Stimulated activated CD4-positive, alpha-beta T cell treated with anti-CD3 and anti-CD28 coated beads, Interleukin-4, amount 100 ng/mL, for 1 hour (primary cell): ENCODE data around the gene ITGA3.

Experiments
- DNase-seq: peaks from one replicate; pipeline ENCODE4 v3.0.0-alpha.2; 2020

ITGA3 gene

GRCh38 chr17:50132104-50132794 lies 76.3 kb downstream of the ITGA3 start:
- DNase-seq: no peak

DNA sequence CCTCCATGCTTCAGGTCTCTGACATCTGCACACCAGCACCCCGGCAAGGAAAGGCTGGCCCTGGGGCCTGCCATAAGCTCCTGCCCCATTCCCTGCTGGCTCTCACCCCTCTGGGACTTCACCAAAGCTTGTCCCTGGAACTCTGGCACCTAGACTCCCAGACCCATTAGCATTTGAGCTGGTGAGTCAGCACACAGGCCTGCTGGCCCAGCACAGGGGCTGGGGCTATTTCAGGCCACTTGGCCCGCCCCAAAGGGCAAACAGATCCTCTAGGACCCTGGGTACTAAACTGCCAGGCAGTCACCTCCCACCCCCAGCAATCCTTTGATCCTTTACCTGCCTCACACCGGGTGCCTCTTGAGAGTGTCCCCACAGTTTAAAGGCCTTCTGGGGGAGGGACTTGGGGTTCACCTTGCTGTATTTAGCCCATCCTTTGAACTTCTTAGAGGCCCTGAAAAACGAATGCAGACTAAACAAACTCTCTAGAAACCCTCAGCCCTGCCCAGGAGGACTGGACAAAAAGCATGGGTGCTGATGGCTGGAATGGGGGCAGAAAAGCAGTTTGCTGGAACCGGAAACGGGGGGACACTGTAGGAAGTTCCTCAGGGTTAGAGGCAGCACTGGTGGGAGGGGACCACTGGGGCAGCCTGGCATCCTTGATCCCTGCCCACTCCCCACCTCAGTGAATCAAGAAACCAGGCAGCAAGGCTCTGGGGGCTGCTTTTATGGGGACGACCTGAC lies 77.3 kb downstream of the ITGA3 start:
- no peak for DNase-seq

DNA sequence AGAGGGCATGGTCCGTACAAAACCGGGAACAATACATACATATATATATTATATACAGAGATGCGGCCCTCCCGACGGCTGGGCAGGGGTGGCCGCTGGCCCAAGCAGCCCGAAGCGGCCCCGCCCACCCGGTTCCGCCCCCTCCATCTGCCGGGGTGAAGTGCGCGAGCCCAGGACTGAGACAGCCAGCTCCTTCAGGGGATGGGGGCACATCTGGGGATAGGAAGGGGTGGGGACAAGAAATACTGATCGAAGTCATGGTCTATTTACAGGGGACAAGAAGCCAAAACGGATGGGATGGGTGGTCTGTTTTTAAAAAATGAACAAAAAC lies 77.8 kb downstream of the ITGA3 start:
- DNase-seq: no peak

DNA sequence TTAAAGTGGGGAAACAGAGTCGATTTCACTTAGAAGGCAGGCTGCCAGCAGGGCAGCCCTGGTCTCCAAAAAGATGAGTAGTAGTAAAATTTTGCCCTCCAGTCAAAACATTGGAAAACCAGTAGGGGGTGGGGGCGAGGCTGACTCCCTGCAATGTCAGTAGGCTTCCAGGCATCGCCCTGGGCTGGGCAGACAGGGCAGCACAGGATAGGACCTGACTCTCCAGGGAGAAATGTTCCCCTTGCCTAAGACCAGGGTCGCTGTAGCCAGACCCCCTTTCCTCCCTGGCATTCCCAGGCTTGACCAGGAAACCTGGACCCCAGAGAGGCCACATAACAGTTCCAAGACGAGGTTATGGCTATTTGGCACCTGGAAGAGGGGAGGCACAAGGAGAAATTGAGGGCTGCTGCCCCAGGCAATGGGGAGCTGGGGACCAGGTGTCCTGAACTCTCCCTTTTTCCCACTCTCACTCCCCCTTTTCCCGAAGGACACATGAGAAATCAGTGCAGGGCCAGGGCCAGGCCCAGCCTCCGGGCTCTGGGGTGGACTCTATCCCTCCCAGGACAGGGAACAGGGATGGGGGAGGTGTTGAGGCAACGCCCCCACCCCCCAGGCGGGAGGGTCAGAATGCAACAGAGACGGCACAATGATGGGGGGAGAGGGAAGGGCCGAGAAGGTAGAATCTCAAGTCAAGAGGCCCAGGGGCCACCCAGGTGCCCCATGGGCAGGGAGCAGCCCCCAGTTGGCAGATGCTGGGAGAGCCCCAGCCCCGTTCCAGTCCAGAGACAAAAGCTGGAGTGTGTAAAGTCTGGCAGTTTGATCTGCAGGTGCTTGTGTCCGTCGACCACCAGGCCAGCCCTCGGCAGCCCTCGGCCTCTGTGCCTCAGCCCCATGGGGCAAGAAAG lies 78.5 kb downstream of the ITGA3 start:
- DNase-seq: no peak

DNA sequence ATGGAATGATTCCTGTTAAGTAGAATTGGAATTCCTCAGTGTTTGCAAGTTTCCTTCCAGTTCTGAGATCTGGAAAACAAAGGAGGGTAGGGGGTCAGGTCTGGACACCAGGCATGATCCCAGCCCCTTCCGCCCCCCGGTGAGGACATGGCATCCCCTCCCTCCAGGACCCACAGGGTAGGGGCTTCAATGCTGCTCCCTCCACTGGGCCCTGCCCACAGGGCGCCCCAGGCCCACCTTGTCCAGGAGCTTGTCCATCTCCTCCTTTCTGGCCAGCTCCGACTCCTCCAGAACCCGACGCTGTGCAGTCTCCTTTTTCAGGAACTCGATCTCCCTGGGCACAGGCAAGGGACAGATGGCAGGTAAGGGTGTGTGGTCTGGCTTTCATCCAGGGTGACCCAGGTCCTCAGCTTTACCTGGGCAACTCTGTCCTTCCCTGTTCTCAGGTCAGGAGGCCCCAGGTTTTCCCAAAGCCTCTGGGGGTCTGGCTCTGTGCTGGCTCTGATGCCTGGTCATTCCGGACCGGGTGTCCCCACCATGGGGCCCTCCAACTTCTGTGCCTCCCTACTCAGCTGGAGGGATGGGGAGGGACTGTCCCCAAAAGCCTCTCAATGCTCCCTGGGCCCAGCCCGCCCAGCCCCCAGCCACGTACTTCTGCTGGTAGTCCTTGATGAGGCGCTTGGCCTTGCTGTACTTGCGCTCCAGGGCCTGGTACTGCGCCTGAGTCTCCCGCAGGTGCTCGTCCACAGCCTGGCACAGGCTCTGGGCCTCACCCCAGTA lies 79.6 kb downstream of the ITGA3 start:
- no peak for DNase-seq

- DNase-seq: no peak
Measured at GRCh38 chr17:50136096-50136687, 80.3 kb downstream of the ITGA3 start.

DNA sequence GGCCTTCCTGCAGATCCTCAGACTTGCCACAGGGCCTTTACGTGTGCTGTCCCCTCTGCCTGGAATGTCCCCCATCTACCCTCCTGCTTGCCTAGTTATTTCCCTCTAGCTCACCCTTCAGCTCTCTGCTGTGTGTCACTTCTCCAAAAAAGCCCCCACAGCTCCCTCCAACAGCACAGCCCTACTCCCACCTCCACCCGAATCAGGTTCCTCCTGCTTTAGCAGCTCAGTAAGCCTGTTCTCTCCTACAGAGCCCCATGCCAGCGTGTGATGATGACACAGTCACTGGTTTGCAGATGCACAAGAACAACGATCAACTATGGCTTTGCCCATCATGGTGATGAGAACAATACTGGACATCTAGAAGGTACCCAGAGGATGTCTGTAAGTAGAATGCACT lies 81.1 kb downstream of the ITGA3 start:
- no peak for DNase-seq

DNA sequence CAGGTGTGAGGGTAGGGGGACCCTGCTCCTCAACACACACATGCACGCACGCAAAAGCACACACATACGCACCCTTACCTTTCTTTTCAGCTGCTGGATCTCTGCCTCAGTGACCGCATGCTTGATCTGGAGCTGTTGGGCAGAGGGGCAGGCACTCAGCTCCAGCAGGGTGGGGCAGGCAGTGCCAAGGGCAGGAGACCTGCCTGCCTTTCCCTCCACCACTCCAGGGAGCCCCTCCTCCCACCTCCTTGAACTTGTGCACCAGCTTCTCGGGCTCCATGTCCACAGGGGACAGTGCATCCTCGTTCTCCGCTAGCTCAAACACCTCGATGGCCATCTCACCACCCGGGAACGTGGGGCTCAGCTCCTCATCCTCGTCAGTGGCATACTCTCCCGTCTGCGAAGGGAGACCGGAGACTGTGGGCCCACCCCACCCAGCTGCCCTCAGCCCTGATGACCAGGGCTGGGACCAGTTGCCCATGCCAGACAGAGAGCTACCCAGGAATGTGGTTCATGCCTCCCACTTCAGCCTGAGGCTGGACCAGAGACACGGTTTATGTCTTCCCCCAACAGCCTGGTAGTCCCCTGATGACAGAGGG lies 83.4 kb downstream of the ITGA3 start:
- no peak for DNase-seq
